Esophagus mucosa (tissue), 1 donor: ENCODE results near the gene RNF182. TPM values are rescaled to one million over a fixed set of nuclear protein-coding genes. Genes with fewer than 3 reads are reported as not detected.
"Not testable (repeated sequence)": the region's sequence is repeated elsewhere in the genome, so short reads cannot be mapped to it uniquely, and the experiment has no call there.

Source experiments
- ATAC-seq: fragments of 200-7000 bp; cut with Tn5 transposase; one replicate; pipeline ENCODE4 v1.9.1; 2020
- total RNA-seq: library from RNA; stranded (reverse); gene quantifications from one replicate; pipeline ENCODE4 v1.2.4, GENCODE V29; 2023
- donor health status: DM: yes; HTN: yes; CAD: no.

Gene RNF182
- total RNA-seq, 1 donor from 2014 or later: 0.20 TPM

GRCh38 chr6:14004258-14004657 is 79.5 kb downstream of the RNF182 start:
- ATAC-seq: no peak

GRCh38 chr6:14008809-14009208 is 84.1 kb downstream of the RNF182 start:
- ATAC-seq: no peak

GRCh38 chr6:14009431-14009830 is 84.7 kb downstream of the RNF182 start:
- ATAC-seq: no peak

- no peak for ATAC-seq
Observed at GRCh38 chr6:14010275-14010674, 85.5 kb downstream of the RNF182 start.

GRCh38 chr6:14012313-14013030 is 87.7 kb downstream of the RNF182 start:
- ATAC-seq: no peak

GRCh38 chr6:14015964-14016363 is 91.2 kb downstream of the RNF182 start:
- no peak for ATAC-seq

- no peak for ATAC-seq
Observed at GRCh38 chr6:14016432-14016831, 91.7 kb downstream of the RNF182 start.

GRCh38 chr6:14016935-14017625 is 92.3 kb downstream of the RNF182 start:
- no peak for ATAC-seq

GRCh38 chr6:14017626-14018475 is 93.1 kb downstream of the RNF182 start:
- ATAC-seq: no peak

GRCh38 chr6:14018559-14018958 is 93.8 kb downstream of the RNF182 start:
- not testable (repeated sequence) for ATAC-seq

- ATAC-seq: no peak
Observed at GRCh38 chr6:14020551-14020950, 95.8 kb downstream of the RNF182 start.

- ATAC-seq: no peak
Observed at GRCh38 chr6:14021449-14021848, 96.7 kb downstream of the RNF182 start.

- no peak for ATAC-seq
Observed at GRCh38 chr6:14022673-14023072, 97.9 kb downstream of the RNF182 start.

- no peak for ATAC-seq
Observed at GRCh38 chr6:14023855-14024254, 99.1 kb downstream of the RNF182 start.

GRCh38 chr6:14025160-14025559 is 100.4 kb downstream of the RNF182 start:
- ATAC-seq: no peak

GRCh38 chr6:14026831-14027539 is 102.2 kb downstream of the RNF182 start:
- ATAC-seq: no peak

GRCh38 chr6:14028631-14029030 is 103.9 kb downstream of the RNF182 start:
- ATAC-seq: no peak

- ATAC-seq: no peak
Observed at GRCh38 chr6:14029605-14030004, 104.9 kb downstream of the RNF182 start.
